Nephron (organoid): Measurements from ENCODE around the gene SRSF4.
A peak's percentile ranks its signal among the peaks of the same experiment; 100 is the strongest.

Experiments
- H3K27ac Mint-ChIP-seq, 3 experiments: 2 replicates each; pipeline ENCODE4 v1.8.0; 2020; ENCODE audit warnings: mixed read lengths in 3 of 3, mild to moderate bottlenecking in 2 of 3, moderate library complexity in 1 of 3
- H3K27me3 Mint-ChIP-seq: 2 replicates; pipeline ENCODE4 v1.8.0; 2021; ENCODE audit warnings: low read depth, mild to moderate bottlenecking, moderate library complexity, mixed read lengths
- H3K36me3 Mint-ChIP-seq: 2 replicates; pipeline ENCODE4 v1.8.0; 2020; ENCODE audit warnings: low read depth, mixed read lengths
- H3K4me1 Mint-ChIP-seq: 2 replicates; pipeline ENCODE4 v1.8.0; 2020; ENCODE audit warnings: mixed read lengths
- H3K4me3 Mint-ChIP-seq, 3 experiments: 2 replicates each; pipeline ENCODE4 v1.8.0; 2020; ENCODE audit warnings: mild to moderate bottlenecking in 3 of 3, mixed read lengths in 3 of 3, moderate library complexity in 2 of 3
- H3K9me3 Mint-ChIP-seq: 2 replicates; pipeline ENCODE4 v1.8.0; 2020; ENCODE audit warnings: mixed read lengths
- CTCF ChIP-seq, 3 experiments: fragments of 200-600 bp; sonication (generic); IDR thresholded peaks; one replicate each; pipeline ENCODE4 v1.5.0; 2021; ENCODE audit warnings: antibody characterized with exemption in 3 of 3; ENCODE audit not compliant: unreplicated experiment in 3 of 3

SRSF4 gene

GRCh38 chr1:29208442-29208841 lies 26.7 kb upstream of the SRSF4 start:
- Mint-ChIP-seq H3K27ac (no peak overlapping the region), H3K4me1 (no peaks in the 10 kb centered on the region), H3K4me3 (no peak overlapping the region), H3K36me3 (peaks cover 32% of the 10 kb centered on the region), H3K27me3 (no peaks in the 10 kb centered on the region), H3K9me3 (no peaks in the 10 kb centered on the region)
- TF ChIP-seq CTCF (IDR thresholded peaks at IDR 0.05; ENCODE audit: unreplicated experiment in 3 of 3) = no peak

- H3K27me3 Mint-ChIP-seq = no peaks in the 10 kb centered on the region
- H3K9me3 Mint-ChIP-seq = no peaks in the 10 kb centered on the region
- peak; percentile 94 to 96 (median 95) for TF ChIP-seq CTCF (IDR thresholded peaks at IDR 0.05; ENCODE audit: unreplicated experiment in 3 of 3)
- H3K4me3 Mint-ChIP-seq = no peak overlapping the region
- H3K4me1 Mint-ChIP-seq = peaks cover 9% of the 10 kb centered on the region
- H3K27ac Mint-ChIP-seq = peak overlapping the region; percentile 78 to 92 (median 86)
- H3K36me3 Mint-ChIP-seq = peaks cover 30% of the 10 kb centered on the region
Observed at GRCh38 chr1:29202584-29203340, 21.1 kb upstream of the SRSF4 start.

GRCh38 chr1:29202053-29202452 lies 20.4 kb upstream of the SRSF4 start:
- TF ChIP-seq CTCF (IDR thresholded peaks at IDR 0.05; ENCODE audit: unreplicated experiment in 3 of 3) = no peak
- Mint-ChIP-seq H3K27me3 (no peaks in the 10 kb centered on the region), H3K4me3 (no peak overlapping the region), H3K27ac (peak overlapping the region; percentile 78 to 92 (median 86)), H3K4me1 (peaks cover 9% of the 10 kb centered on the region), H3K9me3 (no peaks in the 10 kb centered on the region), H3K36me3 (peaks cover 36% of the 10 kb centered on the region)

GRCh38 chr1:29201595-29202051 lies 19.9 kb upstream of the SRSF4 start:
- H3K9me3 Mint-ChIP-seq = no peaks in the 10 kb centered on the region
- H3K4me1 Mint-ChIP-seq = peaks cover 9% of the 10 kb centered on the region
- TF ChIP-seq CTCF (IDR thresholded peaks at IDR 0.05; ENCODE audit: unreplicated experiment in 3 of 3) = no peak
- peaks cover 36% of the 10 kb centered on the region for H3K36me3 Mint-ChIP-seq
- H3K4me3 Mint-ChIP-seq = no peak overlapping the region
- H3K27me3 Mint-ChIP-seq = no peaks in the 10 kb centered on the region
- peak overlapping the region in 1 of 3 experiments; percentile 10 for H3K27ac Mint-ChIP-seq

- H3K27me3 Mint-ChIP-seq = no peaks in the 10 kb centered on the region
- peaks cover 9% of the 10 kb centered on the region for H3K4me1 Mint-ChIP-seq
- H3K36me3 Mint-ChIP-seq = peaks cover 36% of the 10 kb centered on the region
- no peak overlapping the region for H3K4me3 Mint-ChIP-seq
- peak overlapping the region in 1 of 3 experiments; percentile 10 for H3K27ac Mint-ChIP-seq
- H3K9me3 Mint-ChIP-seq = no peaks in the 10 kb centered on the region
- no peak for TF ChIP-seq CTCF (IDR thresholded peaks at IDR 0.05; ENCODE audit: unreplicated experiment in 3 of 3)
Observed at GRCh38 chr1:29200906-29201594, 19.4 kb upstream of the SRSF4 start.
